H1 (cell line): ENCODE measurements around the gene MEI1. TPM values are rescaled to one million over a fixed set of nuclear protein-coding genes. Genes with fewer than 3 reads are reported as not detected.

Experiments
- BCL11A ChIP-seq, 2 experiments: IDR thresholded peaks; one replicate each; pipeline ENCODE4 v1.6.1; 2011; ENCODE audit warnings: low read depth in 2 of 2, low read length in 2 of 2, mild to moderate bottlenecking in 2 of 2
- CBX8 ChIP-seq: fragments of 300-800, 300-1000 bp; sonication (generic); IDR thresholded peaks from 2 replicates; pipeline ENCODE4 v1.7.1; 2016; ENCODE audit warnings: low read depth, low read length, borderline replicate concordance
- CTCF ChIP-seq, 3 experiments: IDR thresholded peaks; 1 replicate in 2 of 3; 2 replicates in 1 of 3; pipeline versions ENCODE4 v1.5.1 to v1.6.1; 2011; ENCODE audit warnings: low read length in 3 of 3, mild to moderate bottlenecking in 3 of 3, inconsistent platforms in 2 of 3, low read depth in 1 of 3, moderate library complexity in 1 of 3; ENCODE audit not compliant: insufficient read depth in 1 of 3; ENCODE audit errors: control extremely low read depth in 1 of 3
- E2F6 ChIP-seq: IDR thresholded peaks from 2 replicates; pipeline ENCODE4 v1.6.1; 2012; ENCODE audit warnings: inconsistent platforms
- GABPA ChIP-seq: IDR thresholded peaks from 2 replicates; pipeline ENCODE4 v1.6.1; 2011; ENCODE audit warnings: mild to moderate bottlenecking, low read length, moderate library complexity, borderline replicate concordance; ENCODE audit not compliant: insufficient read depth
- MAX ChIP-seq: IDR thresholded peaks from 2 replicates; pipeline ENCODE4 v1.6.1; 2012; ENCODE audit warnings: inconsistent platforms
- NANOG ChIP-seq: IDR thresholded peaks from 2 replicates; pipeline ENCODE4 v1.6.1; 2011; ENCODE audit warnings: low read length, low read depth, mild to moderate bottlenecking, inconsistent platforms; ENCODE audit not compliant: insufficient read depth, poor library complexity, severe bottlenecking
- NRF1 ChIP-seq: IDR thresholded peaks from 2 replicates; pipeline ENCODE4 v1.6.1; 2011; ENCODE audit warnings: mild to moderate bottlenecking, low read depth, low read length, improper control_type of control experiment
- POU5F1 ChIP-seq: IDR thresholded peaks from 2 replicates; pipeline ENCODE4 v1.6.1; 2011; ENCODE audit warnings: low read depth, mild to moderate bottlenecking, low read length, moderate library complexity
- SAP30 ChIP-seq: fragments of 300-600 bp; sonication (generic); IDR thresholded peaks from 2 replicates; pipeline ENCODE4 v1.7.1; 2012; ENCODE audit warnings: low read length, moderate library complexity, mild to moderate bottlenecking, inconsistent platforms; ENCODE audit not compliant: insufficient read depth, insufficient replicate concordance
- SIN3A ChIP-seq, 2 experiments: IDR thresholded peaks in 1 of 2; conservative IDR thresholded peaks in 1 of 2; 2 replicates each; pipeline ENCODE4 v1.6.1; 2011 to 2012; ENCODE audit warnings: low read length in 2 of 2, improper control_type of control experiment in 1 of 2, low read depth in 1 of 2, mild to moderate bottlenecking in 1 of 2
- TEAD4 ChIP-seq: IDR thresholded peaks from 2 replicates; pipeline ENCODE4 v1.6.1; 2012; ENCODE audit warnings: low read depth, low read length, inconsistent platforms, mixed read lengths
- YY1 ChIP-seq: IDR thresholded peaks from 2 replicates; pipeline ENCODE4 v1.6.1; 2011; ENCODE audit warnings: low read depth, mild to moderate bottlenecking, low read length
- polyA plus RNA-seq, 7 experiments: library from polyadenylated mRNA; depleted of rRNA in 3 of 7; stranded (reverse) in 5 of 7; unstranded in 2 of 7; fragments of >200 nt in 5 of 7; fragments of 200-250 nt in 2 of 7; gene quantifications; 1 replicate in 5 of 7; 2 replicates in 1 of 7; 4 replicates in 1 of 7; pipeline versions ENCODE4 v1.2.1 to v1.2.3, GENCODE V29; 2011 to 2013; ENCODE audit warnings: missing spikeins in 2 of 7, mixed read lengths in 2 of 7
- total RNA-seq: library from RNA; stranded (reverse); fragmentation: NEBNext Ultra II Directional; extraction: Animal tissue kit (Norgen Biotek cat#: 25700); gene quantifications from 2 replicates; pipeline ENCODE4 v1.2.1, GENCODE V29; 2021

MEI1 gene
- total and polyA plus RNA-seq, 2 of the 8 experiments (the other 6 are each of a cell fraction or from before 2014, with no cell fraction given) = 0.27 to 0.54 TPM

GRCh38 chr22:41697126-41697775 is 2.1 kb upstream of the MEI1 start (continued):
- TF ChIP-seq E2F6 (peak; percentile 31; the same call in 1 of the 2 replicates), CTCF (IDR thresholded peaks at IDR 0.05; ENCODE audit: control extremely low read depth in 1 of 3, insufficient read depth in 1 of 3, low read depth in 1 of 3, low read length in 3 of 3) (peak; percentile 90), POU5F1 (no peak), MAX (peak; percentile 62), SIN3A (conservative IDR thresholded peaks at IDR 0.05 in 1 of 2, IDR thresholded peaks at IDR 0.05 in 1 of 2; ENCODE audit: low read depth in 1 of 2, low read length in 2 of 2) (peak in 1 of 2 experiments; percentile 75; a peak in 1 of 4 replicates), BCL11A (IDR thresholded peaks at IDR 0.05; ENCODE audit: low read depth in 2 of 2, low read length in 2 of 2) (no peak), YY1 (0 out of 2 replicates have a peak, but pooled peaks have one; percentile 11), SAP30 (no peak), TEAD4 (peak; percentile 95), NRF1 (no peak), GABPA (0 out of 2 replicates have a peak, but pooled peaks have one; percentile 21), CBX8 (no peak), NANOG (peak; percentile 1)
